Activated CD4-positive, CD25-positive, alpha-beta regulatory T cell treated with anti-CD3 and anti-CD28 coated beads, Interleukin-2, amount 50 U/mL, for 16 hours (primary cell): ENCODE results near the gene ARID1B.
"Not testable (repeated sequence)": the region's sequence is repeated elsewhere in the genome, so short reads cannot be mapped to it uniquely, and the experiment has no call there.

Experiments
- DNase-seq: peaks from one replicate; pipeline ENCODE4 v3.0.0-alpha.2; 2020; ENCODE audit warnings: low read depth, low spot score

ARID1B gene

GRCh38 chr6:157019115-157019641 is 242.0 kb downstream of the ARID1B start:
- no peak for DNase-seq

GRCh38 chr6:157019733-157020132 is 242.6 kb downstream of the ARID1B start:
- no peak for DNase-seq

GRCh38 chr6:157020398-157020797 is 243.2 kb downstream of the ARID1B start:
- no peak for DNase-seq

GRCh38 chr6:157020881-157021343 is 243.7 kb downstream of the ARID1B start:
- DNase-seq: no peak

- DNase-seq: peak; percentile 77
Measured at GRCh38 chr6:157021344-157021992, 244.3 kb downstream of the ARID1B start.

- DNase-seq: peak; percentile 68
Measured at GRCh38 chr6:157021993-157022740, 245.0 kb downstream of the ARID1B start.

GRCh38 chr6:157023958-157024357 is 246.8 kb downstream of the ARID1B start:
- DNase-seq: no peak

GRCh38 chr6:157024745-157025144 is 247.6 kb downstream of the ARID1B start:
- DNase-seq: no peak

- no peak for DNase-seq
Measured at GRCh38 chr6:157025437-157025836, 248.3 kb downstream of the ARID1B start.

- no peak for DNase-seq
Measured at GRCh38 chr6:157029980-157030690, 253.0 kb downstream of the ARID1B start.

GRCh38 chr6:157030755-157031154 is 253.6 kb downstream of the ARID1B start:
- no peak for DNase-seq

GRCh38 chr6:157032923-157033322 is 255.7 kb downstream of the ARID1B start:
- DNase-seq: no peak

- DNase-seq: no peak
Measured at GRCh38 chr6:157033428-157034140, 256.4 kb downstream of the ARID1B start.

- DNase-seq: no peak
Measured at GRCh38 chr6:157034436-157035230, 257.5 kb downstream of the ARID1B start.

GRCh38 chr6:157035546-157035945 is 258.4 kb downstream of the ARID1B start:
- no peak for DNase-seq

- DNase-seq: no peak
Measured at GRCh38 chr6:157036245-157036711, 259.1 kb downstream of the ARID1B start.

GRCh38 chr6:157037165-157037564 is 260.0 kb downstream of the ARID1B start:
- no peak for DNase-seq

GRCh38 chr6:157038610-157039009 is 261.4 kb downstream of the ARID1B start:
- no peak for DNase-seq

GRCh38 chr6:157039639-157040038 is 262.5 kb downstream of the ARID1B start:
- DNase-seq: not testable (repeated sequence)

- DNase-seq: no peak
Measured at GRCh38 chr6:157040191-157040590, 263.0 kb downstream of the ARID1B start.
